Renal pelvis (tissue), 4 donors: ENCODE data around the gene GRIN2A. TPM values are rescaled to one million over a fixed set of nuclear protein-coding genes. Genes with fewer than 3 reads are reported as not detected.

Experiments used
- DNase-seq: peaks from one replicate; pipeline ENCODE4 v3.0.0-alpha.2; 2013
- polyA plus RNA-seq, 3 donors: library from polyadenylated mRNA; unstranded; fragments of 120-200 nt; gene quantifications; one replicate each; pipeline ENCODE4 v1.2.1, GENCODE V29; 2013; ENCODE audit not compliant: insufficient read length in 3 of 3

The GRIN2A gene
- polyA plus RNA-seq, 3 donors = 6.5 to 7.5 (median 6.6) TPM

DNA sequence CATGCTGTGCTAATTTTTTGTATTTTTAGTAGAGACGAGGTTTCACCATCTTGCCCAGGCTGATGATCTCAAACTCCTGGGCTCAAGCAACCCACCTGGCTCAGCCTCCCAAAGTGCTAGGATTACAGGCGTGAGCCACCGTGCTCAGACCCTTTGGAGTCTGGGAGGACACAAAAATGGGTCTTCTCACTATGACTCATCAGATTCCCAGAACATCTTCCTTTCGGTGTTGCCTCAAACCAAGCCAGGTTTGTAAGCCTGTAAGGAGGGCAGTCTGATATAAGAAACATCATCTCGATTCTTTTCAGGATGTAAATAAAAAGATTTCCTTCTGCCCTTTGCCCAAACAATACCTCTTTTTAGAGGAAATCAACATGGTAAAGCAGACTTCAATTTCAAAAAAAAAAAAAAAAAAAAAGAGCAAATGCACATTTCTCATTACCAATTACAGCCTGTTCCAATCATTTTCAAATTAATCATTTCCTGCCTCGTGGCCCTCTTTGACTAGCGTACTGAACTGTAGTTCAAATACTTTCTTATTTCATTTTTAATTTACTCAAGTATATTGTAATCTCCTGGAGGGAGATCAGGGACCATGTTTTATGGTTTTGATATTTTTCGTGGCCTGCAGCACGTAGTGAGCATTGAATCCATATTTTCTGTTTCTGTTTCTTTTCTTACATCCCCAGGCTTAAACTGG is 409.6 kb downstream of the GRIN2A start:
- DNase-seq = no peak

GRCh38 chr16:9766891-9767290 is 415.3 kb downstream of the GRIN2A start:
- no peak for DNase-seq

GRCh38 chr16:9763505-9763904 is 418.7 kb downstream of the GRIN2A start:
- DNase-seq = no peak

- no peak for DNase-seq
Observed at GRCh38 chr16:9761870-9762269, 420.4 kb downstream of the GRIN2A start.

DNA sequence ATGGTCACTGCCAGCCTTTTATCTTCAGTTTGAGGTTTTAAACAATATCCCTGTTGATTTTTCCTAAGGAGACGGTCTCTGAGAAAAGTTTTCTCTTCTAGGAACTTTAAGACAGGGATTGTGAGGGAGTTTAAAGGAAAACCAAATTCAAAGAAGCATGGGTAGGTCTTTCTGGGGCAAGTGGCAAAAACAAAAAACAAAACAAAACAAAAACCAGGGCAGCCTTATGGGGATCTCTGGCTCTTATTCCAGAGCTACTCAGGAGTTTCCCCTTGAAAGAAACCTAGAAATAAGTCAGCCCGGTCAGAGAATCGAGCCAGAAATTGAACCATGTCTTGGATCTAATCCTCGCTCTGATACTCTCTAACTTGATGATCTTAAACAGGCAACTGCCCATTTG is 424.5 kb downstream of the GRIN2A start:
- no peak for DNase-seq

GRCh38 chr16:9756434-9756833 is 425.8 kb downstream of the GRIN2A start:
- DNase-seq = no peak

GRCh38 chr16:9755081-9755480 is 427.1 kb downstream of the GRIN2A start:
- DNase-seq = peak; percentile 42

DNA sequence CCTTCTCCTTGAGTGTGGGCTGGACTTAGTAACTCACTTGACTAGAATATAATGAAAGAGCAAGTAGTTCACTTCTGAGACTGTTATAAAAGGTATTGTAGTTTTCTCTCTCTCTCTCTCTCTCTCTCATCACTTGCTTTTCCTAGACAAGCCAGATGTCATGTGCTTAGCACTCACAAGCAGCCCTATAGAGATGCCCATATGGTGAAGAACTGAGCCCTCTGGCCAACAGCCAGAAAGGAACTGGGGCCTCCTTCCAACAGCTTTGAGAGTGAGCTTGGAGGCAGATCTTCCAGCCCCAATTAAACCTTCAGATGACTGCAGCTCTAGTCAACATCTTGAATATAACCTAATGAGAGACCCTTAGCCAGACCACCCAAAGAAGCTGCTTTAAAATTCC is 440.5 kb downstream of the GRIN2A start:
- no peak for DNase-seq

DNA sequence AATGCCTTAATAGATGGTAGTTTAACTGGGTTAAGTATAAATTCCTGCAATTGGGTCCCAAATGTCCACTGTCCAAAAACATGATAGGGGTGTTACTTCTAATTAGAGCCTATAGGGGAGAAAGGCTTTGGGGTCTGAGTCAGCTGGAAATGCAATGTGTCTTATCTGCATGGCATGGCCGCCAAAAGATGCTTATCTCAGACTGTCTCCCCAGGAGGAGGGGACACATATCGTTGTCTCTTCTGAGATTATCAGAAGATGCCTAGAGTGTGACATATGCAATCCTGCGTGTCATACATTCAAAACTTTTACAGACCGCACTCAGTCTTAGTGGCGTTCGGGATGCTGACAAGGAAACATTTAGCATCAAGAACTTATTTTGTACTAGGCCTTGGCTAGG is 442.9 kb downstream of the GRIN2A start:
- no peak for DNase-seq

GRCh38 chr16:9738690-9739089 is 443.5 kb downstream of the GRIN2A start:
- DNase-seq = no peak

DNA sequence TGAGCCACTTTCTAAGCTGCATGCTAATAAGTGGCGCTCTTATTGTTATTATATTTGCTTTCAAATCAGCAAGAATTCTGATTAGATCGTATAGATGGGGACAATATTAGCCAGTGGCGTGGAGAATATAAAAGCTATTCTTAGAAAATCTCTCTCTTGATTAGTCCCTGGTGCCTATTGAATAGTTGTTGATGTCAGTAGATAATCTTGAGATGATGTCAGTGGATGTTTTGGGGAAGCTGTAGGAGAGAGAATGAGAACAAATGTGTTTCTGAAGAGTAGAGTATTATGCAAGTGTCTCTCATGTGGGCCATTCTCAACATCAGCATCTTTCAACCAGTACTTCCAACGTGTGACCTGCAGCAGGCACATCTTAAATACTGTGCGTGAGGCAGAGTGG is 445.7 kb downstream of the GRIN2A start:
- DNase-seq = no peak

GRCh38 chr16:9723136-9723535 is 459.1 kb downstream of the GRIN2A start:
- DNase-seq = no peak

DNA sequence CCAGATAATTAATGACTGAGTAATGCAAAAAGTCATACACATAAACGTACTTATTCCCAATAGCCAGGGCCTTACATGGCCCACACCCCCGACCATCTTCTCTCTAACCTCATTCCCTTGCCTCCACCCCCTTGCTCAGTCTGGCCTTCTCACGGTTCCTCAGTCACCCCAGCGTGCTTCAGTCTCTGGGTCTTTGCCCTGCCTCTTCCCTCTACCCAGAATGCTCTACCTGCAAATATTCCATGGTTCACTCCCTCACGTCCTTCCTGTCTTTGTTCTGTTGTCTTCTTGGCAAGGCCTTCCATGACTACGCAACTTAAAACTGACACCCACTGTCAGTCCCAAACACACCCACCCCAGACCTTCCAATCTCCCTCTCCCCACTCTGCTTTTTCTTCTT is 468.3 kb downstream of the GRIN2A start:
- DNase-seq = no peak

DNA sequence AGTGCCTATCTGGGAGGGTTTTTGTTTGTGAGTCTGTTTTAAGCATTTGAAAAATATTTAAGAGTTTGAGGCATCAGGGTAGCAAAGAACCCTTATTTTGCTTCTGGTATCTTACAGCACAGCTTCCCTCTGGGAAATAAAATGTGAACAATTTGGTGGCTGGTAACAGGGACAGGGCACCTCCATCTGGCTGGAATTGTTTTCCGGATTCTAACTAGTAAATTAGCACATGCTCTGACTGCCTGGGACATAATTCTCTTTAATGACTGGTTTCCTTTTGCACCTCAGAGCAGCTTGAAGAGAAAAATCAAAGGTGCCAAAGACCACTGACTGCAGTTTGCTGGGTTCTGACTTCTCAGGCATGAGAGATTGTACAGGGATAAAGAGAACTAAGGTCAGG is 469.1 kb downstream of the GRIN2A start:
- DNase-seq = peak; percentile 20

- DNase-seq = no peak
Observed at GRCh38 chr16:9708972-9709620, 473.1 kb downstream of the GRIN2A start.

- DNase-seq = no peak
Observed at GRCh38 chr16:9706217-9706836, 475.9 kb downstream of the GRIN2A start.

- DNase-seq = no peak
Observed at GRCh38 chr16:9703731-9704130, 478.5 kb downstream of the GRIN2A start.

Other genes starting within 250 kb of the GRIN2A start
- 10 to 100 TPM; 16.9 to 25.4 (median 25.1) TPM for gene ATF7IP2, start 203.6 kb upstream of the GRIN2A start, polyA plus RNA-seq